T-helper 1 cell treated with Interleukin-12 subunit alpha and Interleukin-12 subunit beta and Interleukin-4 antibody, amounts not matched to agents 30 ng/mL and 1 ng/mL, for 36 hours (primary cell): Measurements from ENCODE around the gene SPTBN4. TPM values are rescaled to one million over a fixed set of nuclear protein-coding genes. Genes with fewer than 3 reads are reported as not detected.
"Not testable (repeated sequence)": the region's sequence is repeated elsewhere in the genome, so short reads cannot be mapped to it uniquely, and the experiment has no call there.

Experiments used
- intact Hi-C: fragments of 100-400 bp; cut with micrococcal nuclease; formaldehyde crosslinking; loops from one replicate; pipeline ENCODE4 v1.15.1; 2024
- total RNA-seq: library from RNA; stranded (reverse); gene quantifications from 2 replicates; pipeline ENCODE4 v1.2.3, GENCODE V29; 2022

SPTBN4 gene
- 0.15 TPM in 2 replicates for total RNA-seq

DNA sequence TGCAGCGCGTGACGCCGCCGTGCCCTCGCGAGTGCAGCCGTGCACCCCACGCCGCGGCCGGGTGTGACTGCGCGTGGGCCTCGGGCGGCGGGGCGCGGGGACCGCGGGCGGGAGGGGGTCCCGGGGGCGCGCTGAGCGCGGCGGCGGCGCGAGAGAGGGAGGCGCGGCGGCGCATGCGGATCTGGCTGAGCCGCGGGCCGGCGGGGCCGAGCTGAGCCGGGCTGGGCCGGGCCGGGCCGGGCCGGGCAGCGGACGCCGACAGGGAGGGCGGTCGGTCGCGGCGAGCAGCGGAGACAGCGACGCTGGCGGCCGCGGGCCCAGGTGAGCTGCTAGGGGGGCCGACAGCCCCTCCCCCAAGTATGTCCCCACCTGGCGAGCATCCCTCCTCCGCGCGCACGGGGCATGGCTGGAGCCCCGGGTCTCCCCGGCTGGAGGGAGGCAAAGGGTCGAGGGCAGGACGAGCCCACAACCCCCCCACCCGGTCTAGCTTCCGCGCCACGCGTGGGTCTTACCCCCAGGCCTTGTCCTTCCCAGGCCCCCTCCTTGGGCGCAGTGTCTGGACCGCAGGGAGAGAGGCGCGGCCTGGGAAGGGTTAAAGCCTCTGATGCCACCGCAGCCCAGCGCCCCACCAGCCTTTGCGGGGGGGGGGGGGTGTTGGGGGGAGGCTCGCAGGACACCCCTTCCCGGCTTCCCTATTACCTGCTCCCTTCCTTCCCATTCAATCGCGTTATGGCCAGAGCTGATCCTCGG is at the start of gene SPTBN4:
SPTBN4 (plus strand) TSS at position 17 of the 750 bp plus-strand sequence. CDS start 5,621 bp downstream, outside the sequence.
- intact Hi-C loops = loop anchor here (1.0 to 5.0 kb wide), 2 partner anchors 276 to 895 kb away; partner anchors contain the start of genes B9D2 and MAP3K10

GRCh38 chr19:40417643-40417981 is 49.2 kb upstream of the SPTBN4 start:
- intact Hi-C loops = no loop called here

- intact Hi-C loops = no loop called here
These were observed 48.8 kb upstream of the SPTBN4 start for GRCh38 chr19:40418040-40418439.

DNA sequence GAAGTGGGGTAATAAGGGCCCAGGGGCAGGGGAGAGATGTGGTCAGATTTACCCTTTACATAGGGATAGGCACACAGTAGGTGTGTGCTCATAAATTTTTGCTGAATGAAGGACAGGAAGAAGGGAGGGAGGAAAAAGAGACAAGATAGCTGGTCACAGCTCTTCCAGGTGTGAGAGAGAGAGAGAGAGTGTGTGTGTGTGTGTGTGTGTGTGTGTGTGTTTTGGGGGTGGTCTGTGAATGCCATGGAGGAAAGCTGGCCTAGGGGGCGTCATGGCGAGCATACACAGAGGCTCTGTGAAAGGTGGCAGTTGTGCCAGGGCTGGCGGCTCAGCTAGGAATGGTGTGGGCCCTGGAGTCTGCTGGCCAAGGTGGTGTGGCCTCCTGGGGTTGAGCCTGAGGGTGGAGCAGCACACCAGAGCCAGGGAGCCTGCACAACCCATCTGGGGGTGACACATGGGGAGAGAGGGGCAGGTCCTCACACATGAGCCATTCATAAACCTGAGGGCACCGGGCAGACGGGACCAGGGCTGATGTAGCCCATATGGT is 47.7 kb upstream of the SPTBN4 start:
- intact Hi-C loops = no loop called here

DNA sequence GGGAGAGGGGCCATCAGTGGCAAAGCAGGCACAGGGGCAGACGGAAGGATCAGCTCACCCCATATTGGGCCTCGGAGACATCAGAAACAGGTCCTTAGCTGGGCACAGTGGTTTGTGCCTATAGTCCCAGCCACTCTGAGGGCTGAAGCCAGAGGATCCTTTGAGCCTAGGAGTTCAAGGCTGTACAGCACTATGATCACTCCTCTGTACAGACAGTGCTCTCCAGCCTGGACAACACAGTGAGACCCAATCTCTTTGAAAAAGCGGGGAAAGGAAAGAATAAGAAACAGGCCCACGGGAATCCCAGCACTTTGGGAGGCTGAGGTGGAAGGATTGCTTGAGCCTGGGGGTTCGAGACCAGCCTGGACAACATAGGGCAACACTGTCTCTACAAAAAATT is 47.0 kb upstream of the SPTBN4 start:
- intact Hi-C loops = loop anchor here (2.0 to 10.0 kb wide), 4 partner anchors 109 to 1445 kb away; partner anchors contain the start of genes FBL and RPS19

GRCh38 chr19:40420451-40420765 is 46.4 kb upstream of the SPTBN4 start:
- intact Hi-C loops = loop anchor here (2.0 to 10.0 kb wide), 4 partner anchors 108 to 1444 kb away; partner anchors contain the start of genes FBL and RPS19

DNA sequence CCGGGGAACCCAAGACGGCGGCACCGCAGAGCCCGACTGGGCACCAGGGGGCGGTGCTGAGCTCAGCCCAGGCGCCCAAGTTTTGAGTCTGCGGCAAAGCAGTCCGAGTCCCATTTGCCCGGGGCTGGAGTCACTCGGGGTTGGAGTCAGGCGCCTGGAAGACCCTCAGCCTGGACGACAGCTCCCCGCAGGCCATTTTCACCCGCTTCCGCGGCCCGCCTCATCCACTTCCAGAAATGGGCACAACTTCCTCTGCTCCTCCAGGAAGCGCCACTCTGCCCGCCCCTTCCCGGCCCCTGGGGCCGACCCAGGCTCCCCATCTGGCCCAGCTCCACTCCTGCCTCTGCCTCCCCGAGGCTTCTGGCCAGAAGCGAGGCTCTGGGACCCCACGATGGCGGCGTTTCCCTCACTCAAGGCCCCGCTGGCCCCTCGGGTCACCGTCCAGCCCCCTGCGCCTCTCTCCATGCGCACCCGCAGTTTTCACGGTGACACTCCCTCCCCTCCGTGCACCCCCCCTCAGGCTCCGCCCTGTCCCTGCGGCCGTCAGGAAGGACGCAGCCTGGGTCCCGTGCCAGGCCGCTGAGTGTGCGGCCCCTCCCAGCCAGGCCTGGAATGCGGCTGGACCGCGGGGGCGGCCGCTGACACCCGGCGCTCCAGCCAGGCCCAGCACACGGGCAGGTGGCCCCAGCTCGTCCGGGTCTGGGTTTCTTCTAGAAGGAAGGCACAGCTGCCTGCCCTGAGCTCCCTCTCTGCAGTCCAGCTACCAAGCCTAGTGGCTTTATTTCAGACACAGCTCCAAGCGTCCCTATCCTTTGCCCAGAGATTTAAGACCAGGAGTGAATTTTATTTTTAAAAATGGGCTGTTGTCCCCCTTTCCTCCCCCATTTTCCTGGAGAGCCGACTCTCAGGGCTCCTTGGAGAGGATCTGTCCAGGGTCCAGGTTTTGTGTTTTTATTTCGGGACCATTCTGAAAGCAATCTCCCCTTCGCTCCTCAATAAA is 45.7 kb upstream of the SPTBN4 start:
- intact Hi-C loops = loop anchor here (1.0 to 10.0 kb wide), 7 partner anchors 17 to 1444 kb away; partner anchors contain the start of genes BLVRB, FBL and RPS19

DNA sequence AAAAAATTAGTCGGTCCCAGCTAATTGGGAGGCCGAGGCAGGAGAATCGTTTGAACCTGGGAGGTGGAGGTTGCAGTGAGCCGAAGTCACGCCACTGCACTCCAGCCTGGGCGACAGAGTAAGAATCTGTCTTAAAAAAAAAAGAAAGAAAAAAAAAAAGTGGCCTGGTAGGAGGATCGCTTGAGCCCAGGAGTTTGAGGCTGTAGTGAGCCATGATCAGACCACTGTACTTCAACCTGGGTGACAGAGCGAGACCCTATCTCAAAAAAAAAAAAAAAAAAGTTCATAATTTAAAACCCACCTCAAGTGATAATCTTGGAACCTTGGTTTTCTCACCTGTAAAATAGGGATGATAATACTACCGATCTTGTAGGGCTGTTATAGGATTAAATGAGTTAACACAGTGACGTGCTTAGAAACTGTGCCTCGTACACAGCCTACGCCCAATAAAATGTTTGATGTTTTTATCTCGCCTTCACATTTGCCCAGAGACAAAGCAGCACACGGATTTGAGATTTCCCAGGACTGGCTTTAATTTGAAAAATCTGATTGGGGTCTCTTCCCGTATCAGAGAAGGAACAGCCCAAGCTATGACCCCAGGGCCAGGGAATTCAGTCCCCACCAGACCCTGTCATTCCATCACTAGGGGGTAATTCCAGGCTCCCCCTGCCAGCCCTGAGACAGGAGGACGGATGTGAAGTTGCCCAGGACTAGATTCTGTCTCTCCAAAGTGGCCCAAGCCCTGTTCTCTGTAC is 44.6 kb upstream of the SPTBN4 start:
- intact Hi-C loops = loop anchor here (1.0 to 10.0 kb wide), 7 partner anchors 18 to 1443 kb away; partner anchors contain the start of genes BLVRB, FBL and RPS19

GRCh38 chr19:40422748-40423566 is 43.8 kb upstream of the SPTBN4 start:
- intact Hi-C loops = loop anchor here (10.0 kb wide), 3 partner anchors 578 to 1442 kb away; partner anchors contain the start of genes FBL and RPS19

DNA sequence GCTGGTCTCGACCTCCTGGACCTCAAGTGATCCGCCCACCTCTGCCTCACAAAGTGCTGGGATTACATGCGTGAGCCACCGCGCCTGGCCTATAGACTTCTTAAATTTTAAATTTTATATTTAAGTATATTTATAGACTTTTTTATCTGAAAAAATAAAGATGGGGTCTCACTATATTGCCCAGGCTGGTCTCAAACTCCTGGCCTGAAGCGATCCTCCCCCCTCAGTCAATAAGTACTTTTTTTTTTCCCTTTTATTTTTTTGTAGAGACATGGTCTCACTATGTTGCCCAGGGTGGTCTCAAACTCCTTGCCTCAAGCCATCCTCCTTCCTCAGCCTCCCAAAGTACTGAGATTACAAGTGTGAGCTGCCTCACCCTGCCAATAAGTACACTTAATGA is 42.9 kb upstream of the SPTBN4 start:
- intact Hi-C loops = loop anchor here (2.0 to 10.0 kb wide), 4 partner anchors 181 to 1441 kb away; partner anchors contain the start of genes FBL and RPS19

DNA sequence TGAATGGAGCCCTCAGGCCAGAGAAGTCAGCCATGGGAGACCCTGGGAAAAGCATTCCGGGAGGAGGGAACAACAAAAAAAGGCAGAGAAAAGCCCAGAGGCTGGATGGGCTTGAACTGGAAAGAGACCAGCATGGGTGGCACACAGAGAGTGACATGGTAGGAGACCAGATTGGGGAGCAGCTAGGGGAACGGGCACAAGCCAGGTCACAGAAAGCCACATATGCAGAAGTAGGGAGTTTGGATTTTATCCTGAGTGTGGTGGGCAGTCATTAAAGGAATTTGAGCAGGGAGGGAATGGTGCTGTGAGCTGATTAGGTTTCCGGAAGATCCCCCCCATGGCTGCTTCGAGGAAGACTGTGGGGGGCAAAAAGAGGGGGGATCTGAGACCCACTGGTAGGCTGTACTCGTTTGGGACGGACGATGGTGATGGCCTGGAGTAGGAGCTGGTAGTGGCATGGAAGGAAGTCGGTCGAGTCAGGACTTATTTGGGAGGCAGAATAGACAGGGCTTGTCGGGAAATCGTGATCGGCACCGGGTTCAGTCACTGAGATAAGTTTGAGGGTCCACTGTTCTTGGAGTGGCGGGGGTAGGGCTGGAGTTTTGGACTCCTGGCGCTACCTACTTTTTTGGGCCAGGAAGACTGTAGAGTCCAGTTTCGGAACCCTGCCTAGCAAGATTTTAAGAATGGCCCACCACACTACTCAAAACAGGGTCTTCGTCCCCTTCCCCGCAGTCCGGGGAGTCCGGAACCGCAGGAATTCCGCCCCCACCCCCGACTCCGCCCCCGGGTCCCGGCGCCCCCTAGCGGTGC is 42.0 kb upstream of the SPTBN4 start:
- intact Hi-C loops = loop anchor here (1.0 to 10.0 kb wide), 8 partner anchors 8 to 1440 kb away; partner anchors contain the start of genes AKT2, C19orf47, FBL and PLD3

DNA sequence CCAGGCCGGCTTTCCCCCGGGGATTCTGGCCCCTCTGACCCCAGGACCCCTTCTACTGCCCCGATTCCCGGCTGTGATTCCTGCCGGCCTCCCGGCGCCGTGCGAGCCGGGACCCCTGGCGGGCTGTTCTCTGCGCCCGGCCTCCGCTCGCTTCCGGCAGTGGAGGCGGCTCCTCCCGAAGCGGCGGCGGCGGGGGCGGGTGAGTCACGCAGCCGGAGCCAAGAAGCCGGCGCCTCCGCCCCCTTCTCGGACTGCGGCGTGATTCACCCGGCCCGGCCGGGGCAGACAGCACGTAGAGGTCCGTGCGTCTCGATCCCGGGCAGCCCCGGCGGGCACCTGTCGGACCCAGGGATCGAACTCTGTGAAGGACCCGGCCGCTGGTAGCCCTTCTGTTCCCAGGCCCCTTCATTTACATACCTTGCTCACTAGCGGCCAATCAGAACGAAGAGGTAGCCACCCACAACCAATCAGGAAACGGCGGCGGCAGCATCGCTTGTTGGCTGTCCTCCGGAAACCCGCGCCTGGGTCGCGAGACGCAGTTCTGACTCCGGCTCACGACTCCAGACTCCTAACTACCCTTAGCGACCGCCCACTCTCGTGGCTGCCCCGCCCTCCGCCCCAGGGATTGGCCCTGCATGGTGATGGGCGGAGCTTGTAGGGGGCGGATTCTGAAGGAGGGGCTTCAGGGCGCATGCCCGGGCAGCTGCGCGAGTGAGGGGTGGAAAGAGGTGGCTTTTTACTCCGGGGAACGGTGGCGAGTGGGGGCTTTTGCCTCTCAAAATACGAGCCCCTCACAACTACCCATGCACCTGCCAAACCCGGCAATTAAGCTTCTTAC is 41.1 kb upstream of the SPTBN4 start, which contains the start of gene SERTAD1:
SERTAD1 (minus strand) TSS at position 543 of the 838 bp plus-strand sequence. CDS start 2,446 bp downstream, outside the sequence.
- intact Hi-C loops = loop anchor here (1.0 to 10.0 kb wide), 12 partner anchors 8 to 1439 kb away; partner anchors contain the start of genes AKT2, BLVRB, C19orf47 and FBL

GRCh38 chr19:40428197-40428596 is 38.6 kb upstream of the SPTBN4 start:
- intact Hi-C loops = loop anchor here (10.0 kb wide), 3 partner anchors 583 to 1437 kb away; partner anchors contain the start of genes FBL and RPS19

DNA sequence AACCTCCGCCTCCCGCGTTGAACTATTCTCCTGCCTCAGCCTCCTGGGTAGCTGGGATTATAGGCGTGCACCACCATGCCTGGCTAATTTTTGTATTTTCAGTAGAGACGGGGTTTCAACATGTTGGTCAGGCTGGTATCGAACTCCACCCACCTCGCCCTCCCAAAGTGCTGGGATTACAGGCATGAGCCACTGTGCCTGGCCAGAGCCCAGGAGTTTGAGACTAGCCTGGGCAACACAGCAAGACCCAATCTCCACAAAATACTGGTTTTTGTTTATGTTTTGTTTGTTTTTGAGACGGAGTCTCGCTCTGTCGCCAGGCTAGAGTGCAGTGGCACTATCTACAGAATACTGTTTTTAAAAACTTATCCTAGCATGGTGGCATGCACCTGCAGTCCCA is 36.6 kb upstream of the SPTBN4 start:
- intact Hi-C loops = not testable (repeated sequence)

DNA sequence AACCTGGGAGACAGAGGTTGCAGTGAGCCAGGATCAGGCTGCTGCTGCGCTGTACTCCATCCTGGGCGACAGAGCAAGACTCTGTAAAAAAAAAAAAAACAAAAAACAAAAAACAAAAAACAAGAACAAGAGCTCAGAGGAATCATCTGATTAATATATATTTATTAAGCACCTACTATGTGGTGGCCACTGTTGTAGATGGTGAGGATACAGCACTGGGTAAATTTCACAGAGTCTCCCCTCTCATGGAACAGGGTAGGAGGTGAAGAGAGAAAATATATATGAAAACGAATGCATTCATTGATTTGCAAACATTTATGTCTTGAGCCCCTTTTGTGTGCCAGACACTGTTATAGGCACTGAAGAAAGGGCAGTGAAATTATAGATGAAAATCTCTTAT is 35.1 kb upstream of the SPTBN4 start:
- intact Hi-C loops = no loop called here

GRCh38 chr19:40432760-40433159 is 34.0 kb upstream of the SPTBN4 start:
- intact Hi-C loops = loop anchor here (1.0 kb wide), 2 partner anchors 7 to 11 kb away; partner anchors contain the start of gene SERTAD1
